ENCODE results near the gene LRIF1.
A peak's percentile ranks its signal among the peaks of the same experiment; 100 is the strongest.
"Not testable (repeated sequence)": the region's sequence is repeated elsewhere in the genome, so short reads cannot be mapped to it uniquely, and the experiment has no call there.

LRIF1 gene, protein sequence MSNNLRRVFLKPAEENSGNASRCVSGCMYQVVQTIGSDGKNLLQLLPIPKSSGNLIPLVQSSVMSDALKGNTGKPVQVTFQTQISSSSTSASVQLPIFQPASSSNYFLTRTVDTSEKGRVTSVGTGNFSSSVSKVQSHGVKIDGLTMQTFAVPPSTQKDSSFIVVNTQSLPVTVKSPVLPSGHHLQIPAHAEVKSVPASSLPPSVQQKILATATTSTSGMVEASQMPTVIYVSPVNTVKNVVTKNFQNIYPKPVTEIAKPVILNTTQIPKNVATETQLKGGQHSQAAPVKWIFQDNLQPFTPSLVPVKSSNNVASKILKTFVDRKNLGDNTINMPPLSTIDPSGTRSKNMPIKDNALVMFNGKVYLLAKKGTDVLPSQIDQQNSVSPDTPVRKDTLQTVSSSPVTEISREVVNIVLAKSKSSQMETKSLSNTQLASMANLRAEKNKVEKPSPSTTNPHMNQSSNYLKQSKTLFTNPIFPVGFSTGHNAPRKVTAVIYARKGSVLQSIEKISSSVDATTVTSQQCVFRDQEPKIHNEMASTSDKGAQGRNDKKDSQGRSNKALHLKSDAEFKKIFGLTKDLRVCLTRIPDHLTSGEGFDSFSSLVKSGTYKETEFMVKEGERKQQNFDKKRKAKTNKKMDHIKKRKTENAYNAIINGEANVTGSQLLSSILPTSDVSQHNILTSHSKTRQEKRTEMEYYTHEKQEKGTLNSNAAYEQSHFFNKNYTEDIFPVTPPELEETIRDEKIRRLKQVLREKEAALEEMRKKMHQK

DNA sequence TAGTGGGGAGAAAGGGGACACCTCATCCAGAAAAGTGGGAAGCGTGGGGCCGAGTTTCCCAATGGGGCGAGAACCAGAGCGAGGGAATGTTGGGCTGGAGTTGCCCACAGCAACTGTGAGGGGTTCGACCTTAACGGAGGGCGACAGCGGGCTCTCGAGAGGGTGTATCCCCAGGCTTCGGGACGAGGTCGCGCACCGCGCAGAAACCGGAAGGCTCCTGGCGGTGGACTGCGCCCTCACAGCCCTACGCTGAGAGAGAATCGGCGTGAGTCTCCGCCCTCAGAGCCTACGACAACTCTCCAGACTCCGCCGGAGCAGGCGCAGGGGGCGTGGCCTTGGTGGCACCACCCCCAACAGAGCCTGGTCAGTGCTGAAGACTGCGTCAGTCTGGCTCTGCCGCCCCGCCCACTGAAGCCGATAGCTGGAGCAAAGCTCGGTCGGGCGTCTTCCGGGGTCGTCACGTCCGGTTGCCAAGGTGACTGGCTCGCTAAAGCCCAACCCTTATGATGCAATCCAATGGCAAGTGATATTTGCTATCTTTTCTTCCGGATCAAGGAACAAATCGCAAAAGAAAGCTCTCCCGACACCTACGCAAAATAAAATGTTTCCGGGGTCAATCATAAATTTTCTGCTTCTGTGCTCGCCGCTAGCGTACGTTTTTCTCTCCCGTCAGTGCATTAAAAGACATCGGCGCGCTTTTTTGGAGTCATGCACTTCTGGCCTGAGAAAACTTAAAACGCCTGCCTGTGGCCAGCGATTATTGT lies at the start of gene LRIF1:
TSS of gene LRIF1 (minus strand) at position 232 of the 764 bp plus-strand sequence. CDS start 234 bp downstream, outside the sequence.
- Histone ChIP-seq H3K27me3 (ENCODE audit: insufficient read depth, low read depth, severe bottlenecking) (no peaks in the 10 kb centered on the region), H3K4me3 (ENCODE audit: low read depth, low read length) (peak within 1 kb of the TSS; percentile 91), H3K9me3 (ENCODE audit: severe bottlenecking) (peaks cover 21% of the 10 kb centered on the region), H3K27ac (peak within 1 kb of the TSS; percentile 86), H3K36me3 (no peaks in the 10 kb centered on the region; the same call in 1 of the 2 replicates)
- peak; percentile 100 for DNase-seq
- TF ChIP-seq, protein P1, sequence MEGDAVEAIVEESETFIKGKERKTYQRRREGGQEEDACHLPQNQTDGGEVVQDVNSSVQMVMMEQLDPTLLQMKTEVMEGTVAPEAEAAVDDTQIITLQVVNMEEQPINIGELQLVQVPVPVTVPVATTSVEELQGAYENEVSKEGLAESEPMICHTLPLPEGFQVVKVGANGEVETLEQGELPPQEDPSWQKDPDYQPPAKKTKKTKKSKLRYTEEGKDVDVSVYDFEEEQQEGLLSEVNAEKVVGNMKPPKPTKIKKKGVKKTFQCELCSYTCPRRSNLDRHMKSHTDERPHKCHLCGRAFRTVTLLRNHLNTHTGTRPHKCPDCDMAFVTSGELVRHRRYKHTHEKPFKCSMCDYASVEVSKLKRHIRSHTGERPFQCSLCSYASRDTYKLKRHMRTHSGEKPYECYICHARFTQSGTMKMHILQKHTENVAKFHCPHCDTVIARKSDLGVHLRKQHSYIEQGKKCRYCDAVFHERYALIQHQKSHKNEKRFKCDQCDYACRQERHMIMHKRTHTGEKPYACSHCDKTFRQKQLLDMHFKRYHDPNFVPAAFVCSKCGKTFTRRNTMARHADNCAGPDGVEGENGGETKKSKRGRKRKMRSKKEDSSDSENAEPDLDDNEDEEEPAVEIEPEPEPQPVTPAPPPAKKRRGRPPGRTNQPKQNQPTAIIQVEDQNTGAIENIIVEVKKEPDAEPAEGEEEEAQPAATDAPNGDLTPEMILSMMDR (IDR thresholded peaks at IDR 0.05; ENCODE audit: low read depth, low read length): peak; percentile 47

DNA sequence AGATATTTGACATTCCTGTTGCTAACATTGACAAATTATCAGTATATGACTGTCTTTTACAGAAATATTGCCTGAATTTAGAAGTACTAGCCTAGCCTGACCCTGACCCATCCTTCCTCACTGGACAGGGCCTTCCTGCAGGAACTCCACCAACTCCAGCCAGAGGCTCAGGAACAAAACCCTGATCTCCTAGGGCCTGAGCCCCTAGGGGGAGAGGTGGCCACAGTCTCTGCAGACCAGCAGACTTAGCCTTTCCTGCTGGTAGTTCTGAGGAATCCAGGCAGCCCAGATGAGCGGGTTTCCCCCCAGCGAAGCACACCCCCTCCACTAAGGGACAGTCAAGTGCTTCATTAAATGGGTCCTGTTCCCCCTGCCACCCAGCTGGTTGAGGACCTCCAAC lies 44.3 kb upstream of the LRIF1 start:
- H3K27ac ChIP-seq: no peak overlapping the region
- TF ChIP-seq, protein P1 (IDR thresholded peaks at IDR 0.05; ENCODE audit: low read depth, low read length): no peak

DNA sequence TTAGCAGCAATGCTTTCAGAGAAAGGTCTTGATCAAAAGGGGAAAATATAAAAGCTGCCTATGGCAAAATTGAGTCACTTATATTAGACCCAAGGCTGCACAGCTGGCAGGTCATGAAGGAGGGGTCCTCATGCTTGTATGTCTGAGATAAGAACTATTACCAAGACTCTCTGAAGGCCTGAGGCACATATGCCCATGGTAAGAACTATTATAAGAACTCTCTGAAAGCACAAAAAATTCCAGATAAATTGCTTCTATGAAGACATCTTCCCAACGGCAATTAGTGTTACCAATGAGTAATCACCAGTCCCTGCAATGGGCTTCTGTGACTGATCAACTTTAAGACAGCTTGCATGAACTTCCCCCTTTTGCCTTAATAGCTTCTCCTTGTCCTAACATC lies 42.8 kb upstream of the LRIF1 start:
- TF ChIP-seq, protein P1 (IDR thresholded peaks at IDR 0.05; ENCODE audit: low read depth, low read length): no peak
- Histone ChIP-seq H3K4me3 (ENCODE audit: low read depth, low read length) (no peak overlapping the region), H3K27ac (no peak overlapping the region), H3K36me3 (no peaks in the 10 kb centered on the region), H3K27me3 (ENCODE audit: insufficient read depth, low read depth, severe bottlenecking) (no peaks in the 10 kb centered on the region), H3K9me3 (ENCODE audit: severe bottlenecking) (peaks cover 3% of the 10 kb centered on the region)
- DNase-seq: no peak

More for the DNA sequence above, 44.3 kb upstream of the LRIF1 start:
- Histone ChIP-seq H3K4me3 (ENCODE audit: low read depth, low read length) (no peak overlapping the region), H3K9me3 (ENCODE audit: severe bottlenecking) (peaks cover 3% of the 10 kb centered on the region), H3K36me3 (no peaks in the 10 kb centered on the region), H3K27me3 (ENCODE audit: insufficient read depth, low read depth, severe bottlenecking) (no peaks in the 10 kb centered on the region)
- no peak for DNase-seq

DNA sequence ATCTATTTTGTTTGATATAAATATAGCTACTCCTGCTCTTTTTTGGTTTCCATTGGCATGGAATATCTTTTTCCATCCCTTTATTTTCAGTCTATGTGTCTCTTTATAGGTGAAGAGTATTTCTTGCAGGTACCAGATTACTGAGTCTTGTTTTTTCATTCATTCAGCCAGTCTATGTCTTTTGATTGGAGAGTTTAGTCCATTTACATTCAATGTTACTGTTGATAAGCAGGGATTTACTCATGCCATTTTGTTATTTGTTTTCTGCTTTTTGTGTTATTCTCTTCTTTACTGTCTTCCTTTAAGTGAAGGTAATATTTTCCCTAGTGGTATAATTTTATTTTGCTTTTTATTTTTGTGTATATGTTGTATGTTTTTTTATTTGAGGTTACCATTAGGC lies 35.9 kb upstream of the LRIF1 start:
- H3K36me3 ChIP-seq; DNase-seq; H3K27me3 ChIP-seq (ENCODE audit: insufficient read depth, low read depth, severe bottlenecking); H3K9me3 ChIP-seq (ENCODE audit: severe bottlenecking); H3K4me3 ChIP-seq (ENCODE audit: low read depth, low read length); H3K27ac ChIP-seq: not testable (repeated sequence)

DNA sequence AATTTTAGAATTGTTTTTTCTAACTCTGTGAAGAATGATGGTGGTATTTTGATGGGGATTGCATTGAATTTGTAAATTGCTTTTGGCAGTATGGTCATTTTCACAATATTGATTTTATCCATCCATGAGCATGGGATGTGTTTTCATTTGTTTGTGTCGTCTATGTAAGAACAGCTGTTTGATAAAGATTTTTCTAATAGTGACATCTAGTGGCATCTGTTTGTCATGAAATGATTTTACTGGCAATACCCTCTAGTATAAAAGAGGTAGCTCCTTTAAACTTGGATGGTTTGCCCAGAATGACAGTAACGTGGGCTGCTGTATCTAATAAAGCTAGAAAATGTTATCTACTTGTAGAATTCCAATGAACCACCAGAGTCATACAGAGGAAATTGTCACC lies 28.6 kb upstream of the LRIF1 start:
- not testable (repeated sequence) for H3K4me3 ChIP-seq (ENCODE audit: low read depth, low read length); DNase-seq; H3K27me3 ChIP-seq (ENCODE audit: insufficient read depth, low read depth, severe bottlenecking); H3K27ac ChIP-seq; H3K9me3 ChIP-seq (ENCODE audit: severe bottlenecking); H3K36me3 ChIP-seq

DNA sequence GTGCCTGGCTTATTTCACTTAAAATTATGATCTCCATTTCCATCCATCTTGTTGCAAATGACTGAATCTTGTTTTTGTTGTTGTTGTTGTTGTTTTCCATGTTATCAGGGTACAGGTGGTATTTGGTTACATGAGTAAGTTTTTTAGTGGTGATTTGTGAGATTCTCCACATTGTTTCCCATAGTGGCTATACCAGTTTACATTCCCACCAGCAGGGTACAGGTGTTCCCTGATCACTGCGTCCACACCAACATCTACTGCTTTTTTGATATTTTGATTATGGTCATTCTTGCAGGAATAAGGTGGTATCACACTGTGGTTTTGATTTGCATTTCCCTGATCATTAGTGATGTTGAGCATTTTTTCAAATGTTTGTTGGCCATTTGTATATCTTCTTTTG lies 27.6 kb upstream of the LRIF1 start:
- not testable (repeated sequence) for H3K4me3 ChIP-seq (ENCODE audit: low read depth, low read length); H3K36me3 ChIP-seq; H3K9me3 ChIP-seq (ENCODE audit: severe bottlenecking); DNase-seq; H3K27ac ChIP-seq; H3K27me3 ChIP-seq (ENCODE audit: insufficient read depth, low read depth, severe bottlenecking)

DNA sequence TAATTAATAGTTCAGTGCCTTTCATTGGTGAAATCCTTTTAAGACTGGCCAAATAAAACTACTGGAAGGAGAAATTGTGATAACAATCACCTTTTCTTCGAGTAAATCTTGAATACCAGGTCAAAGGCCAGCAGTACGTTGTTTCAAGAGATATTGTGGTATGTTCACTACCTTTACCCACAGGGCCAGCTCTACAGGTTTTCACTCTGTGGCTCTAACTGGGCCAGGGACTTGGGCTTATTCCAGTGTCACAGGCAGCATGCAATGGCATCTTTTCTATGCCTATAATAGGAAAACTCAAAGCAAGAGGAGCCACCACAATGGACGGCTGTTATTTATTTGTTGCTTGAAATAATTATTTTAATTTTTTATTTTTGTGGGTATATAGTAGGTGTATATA lies 26.8 kb upstream of the LRIF1 start:
- no peak for DNase-seq
- TF ChIP-seq, protein P1 (IDR thresholded peaks at IDR 0.05; ENCODE audit: low read depth, low read length): no peak
- no peak overlapping the region for H3K4me3 ChIP-seq (ENCODE audit: low read depth, low read length)
- H3K36me3 ChIP-seq: no peaks in the 10 kb centered on the region
- H3K27ac ChIP-seq: no peak overlapping the region
- no peaks in the 10 kb centered on the region for H3K9me3 ChIP-seq (ENCODE audit: severe bottlenecking)
- H3K27me3 ChIP-seq (ENCODE audit: insufficient read depth, low read depth, severe bottlenecking): no peaks in the 10 kb centered on the region
